ENCODE data around the gene RBBP9.

Gene RBBP9

GRCh38 chr20:18511571-18511970, 14.5 kb upstream of the RBBP9 start:
- TF ChIP-seq ELK4 (IDR thresholded peaks at IDR 0.05; ENCODE audit: borderline replicate concordance, low read depth, low read length) = no peak
- no peak for TF ChIP-seq KLF10 (tag by site-specific recombination; IDR thresholded peaks at IDR 0.05)
- TF ChIP-seq ZNF510 (tag by site-specific recombination; IDR thresholded peaks at IDR 0.05; ENCODE audit: insufficient replicate concordance) = no peak
- TF ChIP-seq KLF8 (tag by site-specific recombination; IDR thresholded peaks at IDR 0.05) = no peak
- no peak for TF ChIP-seq ZSCAN23 (tag by site-specific recombination; IDR thresholded peaks at IDR 0.05)
- no peak for TF ChIP-seq ZBTB8A (tag by site-specific recombination; IDR thresholded peaks at IDR 0.05)
- no peak for TF ChIP-seq ZBTB21 (tag by site-specific recombination; IDR thresholded peaks at IDR 0.05)
- Histone ChIP-seq H3K27ac (ENCODE audit: extremely low read depth, low read depth, low read length) (no peak overlapping the region), H3K36me3 (ENCODE audit: control insufficient read depth in 2 of 2, insufficient read depth in 1 of 2, low read length in 2 of 2) (peaks cover 39 to 66% of the 10 kb centered on the region in 2 experiments), H3K4me3 (ENCODE audit: low read depth, low read length) (no peak overlapping the region), H3K4me1 (ENCODE audit: control insufficient read depth, insufficient read depth, low read length) (0 out of 2 replicates have a peak, but pooled peaks cover 2% of the 10 kb centered on the region), H3K9me3 (ENCODE audit: control insufficient read depth, insufficient read depth, low read depth, low read length) (no peaks in the 10 kb centered on the region)
- ChIA-PET POLR2A (no interaction called here), CTCF (no interaction called here)

GRCh38 chr20:18507218-18508191, 10.5 kb upstream of the RBBP9 start, which contains the start of gene SEC23B:
Gene SEC23B (plus strand): TSS chr20:18507940. CDS start chr20:18510836, 2,896 bp downstream.
- Histone ChIP-seq H3K4me1 (ENCODE audit: control insufficient read depth, insufficient read depth, low read length) (0 out of 2 replicates have a peak, but pooled peaks cover 2% of the 10 kb centered on the region), H3K36me3 (ENCODE audit: control insufficient read depth in 2 of 2, insufficient read depth in 1 of 2, low read length in 2 of 2) (peaks cover 23 to 31% of the 10 kb centered on the region in 2 experiments), H3K27ac (ENCODE audit: extremely low read depth, low read depth, low read length) (peak within 1 kb of the TSS; percentile 72), H3K4me3 (ENCODE audit: low read depth, low read length) (peak within 1 kb of the TSS; percentile 92), H3K9me3 (ENCODE audit: control insufficient read depth, insufficient read depth, low read depth, low read length) (no peaks in the 10 kb centered on the region)
- CTCF ChIA-PET = interaction anchor here (0.6 to 0.7 kb wide), 2 partner anchors 283 to 1178 kb away, joined by 3 to 4 read pairs; no protein-coding TSS in a partner anchor
- POLR2A ChIA-PET = interaction anchor here (0.8 to 4.0 kb wide), 14 partner anchors 10 to 367 kb away, joined by 3 to 90 read pairs (median 4); partner anchors contain the start of genes DZANK1, POLR3F, RBBP9 and SMIM26
- peak; percentile 89; the same call in 1 of the 2 replicates for TF ChIP-seq ZNF501 (tag by site-specific recombination; IDR thresholded peaks at IDR 0.05)
- TF ChIP-seq KLF1 (tag by site-specific recombination; IDR thresholded peaks at IDR 0.05) = peak; percentile 41; the same call in 1 of the 2 replicates
- TF ChIP-seq ZNF548 (tag by site-specific recombination; IDR thresholded peaks at IDR 0.05) = no peak
- TF ChIP-seq ZNF660 (tag by site-specific recombination; IDR thresholded peaks at IDR 0.05) = peak; percentile 39; the same call in 1 of the 2 replicates
- peak; percentile 90 for TF ChIP-seq ZNF324 (tag by site-specific recombination; IDR thresholded peaks at IDR 0.05)
- peak; percentile 87; the same call in 1 of the 2 replicates for TF ChIP-seq ZNF394 (tag by site-specific recombination; IDR thresholded peaks at IDR 0.05; ENCODE audit: borderline replicate concordance)
- peak; percentile 88 for TF ChIP-seq SP7 (tag by site-specific recombination; IDR thresholded peaks at IDR 0.05)
- peak; percentile 96 for TF ChIP-seq ZNF580 (tag by site-specific recombination; IDR thresholded peaks at IDR 0.05)
- TF ChIP-seq KLF17 (tag by site-specific recombination; IDR thresholded peaks at IDR 0.05) = peak; percentile 66; the same call in 1 of the 2 replicates
- TF ChIP-seq ZBTB8A (tag by site-specific recombination; IDR thresholded peaks at IDR 0.05) = peak; percentile 27; the same call in 1 of the 2 replicates
- peak; percentile 21; the same call in 1 of the 2 replicates for TF ChIP-seq OVOL3 (tag by site-specific recombination; IDR thresholded peaks at IDR 0.05)
- no peak for TF ChIP-seq SCRT1 (tag by site-specific recombination; IDR thresholded peaks at IDR 0.05; ENCODE audit: borderline replicate concordance)
- TF ChIP-seq ZNF76 (tag by site-specific recombination; IDR thresholded peaks at IDR 0.05; ENCODE audit: borderline replicate concordance, low read depth) = peak; percentile 79
- TF ChIP-seq MYNN (tag by site-specific recombination; IDR thresholded peaks at IDR 0.05; ENCODE audit: borderline replicate concordance) = peak; percentile 69; the same call in 1 of the 2 replicates
- TF ChIP-seq ZBTB17 (tag by site-specific recombination; IDR thresholded peaks at IDR 0.05) = peak; percentile 96
- TF ChIP-seq MEIS1 (CRISPR knock-in tag; IDR thresholded peaks at IDR 0.05; ENCODE audit: borderline replicate concordance) = no peak
- peak; percentile 37; the same call in 1 of the 2 replicates for TF ChIP-seq ZNF16 (tag by site-specific recombination; IDR thresholded peaks at IDR 0.05; ENCODE audit: low read depth)
- TF ChIP-seq SETDB1 (IDR thresholded peaks at IDR 0.05; ENCODE audit: insufficient read length, low read length) = no peak
- no peak for TF ChIP-seq ZNF677 (tag by site-specific recombination; IDR thresholded peaks at IDR 0.05)
- TF ChIP-seq ZNF2 (tag by site-specific recombination; IDR thresholded peaks at IDR 0.05) = peak; percentile 63; the same call in 1 of the 2 replicates
- TF ChIP-seq SP3 (tag by site-specific recombination; IDR thresholded peaks at IDR 0.05) = peak; percentile 88
- TF ChIP-seq ZBTB21 (tag by site-specific recombination; IDR thresholded peaks at IDR 0.05) = peak; percentile 97
- no peak for TF ChIP-seq ZNF707 (tag by site-specific recombination; IDR thresholded peaks at IDR 0.05)
